HEK293T (cell line): ENCODE measurements around the gene KRT7.

Experiments used
- ELF4 ChIP-seq: fragments of 450-650 bp; IDR thresholded peaks from 2 replicates; pipeline ENCODE4 v1.6.1; 2017; ENCODE audit warnings: antibody characterized with exemption
- FOXA1 ChIP-seq: fragments of 450-650 bp; IDR thresholded peaks from 2 replicates; pipeline ENCODE4 v1.6.1; 2016; ENCODE audit warnings: mild to moderate bottlenecking
- FOXM1 ChIP-seq: fragments of 450-650 bp; IDR thresholded peaks from 2 replicates; pipeline ENCODE4 v1.6.1; 2017; ENCODE audit warnings: mild to moderate bottlenecking, borderline replicate concordance

GRCh38 chr12:52210186-52210924 lies 22.7 kb upstream of the KRT7 start:
- TF ChIP-seq ELF4, result no peak
- no peak for TF ChIP-seq FOXM1
- no peak for TF ChIP-seq FOXA1
